GM13977 (cell line): ENCODE data around the gene VEZT.

Experiments
- DNase-seq: peaks from one replicate; pipeline ENCODE4 v3.0.0; 2012; ENCODE audit warnings: low spot score
- CTCF ChIP-seq: IDR thresholded peaks from 2 replicates; pipeline ENCODE4 v1.5.1; 2012; ENCODE audit warnings: mild to moderate bottlenecking, control low read depth; ENCODE audit not compliant: insufficient read depth; ENCODE audit errors: extremely low read depth, missing control alignments
- in situ Hi-C: fragments of 300-500 bp; cut with MboI; formaldehyde crosslinking; loops from one replicate; pipeline ENCODE4 v1.12.0; 2022; ENCODE audit warnings: low sequenced_read_pairs, low pct_unique_long_range_greater_than_20kb, mixed read lengths, inconsistent platforms; ENCODE audit not compliant: unreplicated experiment

The VEZT gene

GRCh38 chr12:95212586-95212985 lies 5.0 kb upstream of the VEZT start:
- TF ChIP-seq CTCF, result no peak
- DNase-seq, result no peak
- in situ Hi-C loops, result no loop called here

DNA sequence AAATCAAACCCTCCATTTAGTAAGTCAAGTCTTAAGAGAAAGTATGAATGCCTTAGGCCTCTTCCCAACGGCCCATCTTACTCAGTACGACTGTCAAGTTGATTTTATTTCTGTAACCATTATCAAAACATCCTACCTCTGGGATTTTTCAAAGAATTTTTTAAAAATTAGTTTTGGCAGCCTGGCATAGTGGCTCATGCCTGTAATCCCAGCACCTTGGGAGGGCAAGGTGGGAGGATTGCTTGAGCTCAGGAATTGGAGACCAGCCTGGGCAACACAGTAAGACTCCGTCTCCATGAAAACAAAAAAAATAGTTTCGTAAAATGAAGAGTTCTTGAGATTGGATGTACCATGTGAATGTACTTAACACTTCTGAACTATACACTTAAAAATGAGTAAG lies 4.5 kb upstream of the VEZT start:
- in situ Hi-C loops, result no loop called here
- DNase-seq, result no peak
- TF ChIP-seq CTCF, result no peak

DNA sequence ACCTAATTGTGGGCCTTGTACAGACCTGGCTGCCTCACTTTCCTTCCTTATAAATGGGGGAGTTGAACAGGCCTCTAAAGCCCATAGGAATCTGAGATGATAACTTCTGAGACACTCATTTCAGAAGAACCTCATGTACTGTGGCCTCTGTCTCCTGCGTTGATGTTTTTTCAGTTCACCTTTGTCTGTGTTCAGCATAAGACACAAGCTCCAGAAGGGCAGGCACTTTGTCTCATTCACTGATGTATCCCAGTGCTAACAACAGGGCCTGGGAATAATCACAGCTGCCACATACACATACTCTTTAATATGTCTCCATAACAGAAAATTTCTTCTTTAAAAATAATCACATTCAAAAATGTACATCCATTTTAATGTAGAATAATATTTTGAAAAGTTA lies 3.7 kb upstream of the VEZT start:
- TF ChIP-seq CTCF, result no peak
- in situ Hi-C loops, result no loop called here
- no peak for DNase-seq

DNA sequence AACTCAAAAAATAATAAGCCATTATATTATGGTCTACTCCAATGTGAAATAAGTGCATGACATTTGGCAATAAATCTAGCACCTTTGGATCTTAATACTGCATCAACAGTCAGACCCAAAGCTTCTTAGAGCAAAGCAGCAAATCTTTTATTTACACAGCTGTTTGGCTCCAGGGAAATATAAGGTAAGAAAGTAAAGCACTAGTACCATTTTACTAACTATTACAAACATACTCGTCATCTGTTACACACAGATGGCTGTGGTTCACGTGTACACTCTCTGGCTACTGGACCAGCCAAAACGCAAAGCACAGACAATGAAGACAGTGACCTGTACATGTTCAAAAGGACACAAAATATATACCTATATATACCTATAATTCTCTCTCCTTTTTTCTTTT lies 3.1 kb upstream of the VEZT start:
- TF ChIP-seq CTCF, result no peak
- in situ Hi-C loops, result no loop called here
- DNase-seq, result no peak

GRCh38 chr12:95215949-95216348 lies 1.7 kb upstream of the VEZT start:
- in situ Hi-C loops, result no loop called here
- no peak for DNase-seq
- TF ChIP-seq CTCF, result no peak

GRCh38 chr12:95216711-95217376 lies 763 bp upstream of the VEZT start:
- DNase-seq, result no peak
- TF ChIP-seq CTCF, result no peak
- in situ Hi-C loops, result no loop called here
